GM19452 (cell line): ENCODE results near the gene RARA.

ENCODE experiments used
- ATAC-seq: cut with Tn5 transposase; IDR thresholded peaks from one replicate; pipeline ENCODE4 v1.9.1; 2021; ENCODE audit not compliant: unreplicated experiment

RARA gene

GRCh38 chr17:40315678-40316570 is 6.9 kb downstream of the RARA start:
- ATAC-seq = no peak

DNA sequence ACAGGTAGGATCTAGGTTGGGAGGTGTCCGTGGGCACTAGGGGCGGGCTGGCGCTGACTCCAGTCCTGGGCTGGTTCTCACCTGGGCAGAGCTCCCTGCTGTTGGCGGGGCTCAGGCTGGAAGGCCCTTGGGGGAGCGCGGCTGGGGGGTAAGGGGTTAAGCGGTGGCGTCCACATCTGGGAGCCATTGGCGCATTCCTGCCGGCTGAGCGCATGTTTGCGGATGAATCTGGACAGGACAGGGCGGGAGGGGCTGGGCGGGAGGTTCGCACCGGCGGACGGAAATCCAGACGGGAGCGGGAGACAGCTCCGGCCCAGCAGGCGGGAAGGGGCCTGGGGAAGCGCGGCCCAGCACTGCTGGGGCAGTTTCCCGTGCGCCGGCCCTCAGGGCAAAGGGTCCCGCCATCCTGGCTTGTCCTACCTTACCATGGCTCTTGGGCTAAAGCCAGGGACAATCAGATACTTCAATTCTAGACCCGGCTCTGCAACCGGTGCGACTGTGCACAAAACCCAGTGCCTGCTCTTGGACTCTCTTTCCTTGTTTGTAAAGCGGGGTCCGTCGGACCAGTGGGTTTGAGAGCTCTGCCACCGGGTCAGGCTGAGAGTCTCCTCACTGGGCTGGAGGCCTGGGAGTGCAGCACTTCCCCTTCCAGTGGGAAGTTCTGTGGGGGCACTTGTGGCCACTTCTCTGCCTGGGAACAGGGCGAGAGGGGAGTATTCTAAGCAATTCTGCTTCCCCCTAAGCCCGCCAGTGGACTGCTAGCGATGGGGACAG is 7.8 kb downstream of the RARA start:
- ATAC-seq = no peak

DNA sequence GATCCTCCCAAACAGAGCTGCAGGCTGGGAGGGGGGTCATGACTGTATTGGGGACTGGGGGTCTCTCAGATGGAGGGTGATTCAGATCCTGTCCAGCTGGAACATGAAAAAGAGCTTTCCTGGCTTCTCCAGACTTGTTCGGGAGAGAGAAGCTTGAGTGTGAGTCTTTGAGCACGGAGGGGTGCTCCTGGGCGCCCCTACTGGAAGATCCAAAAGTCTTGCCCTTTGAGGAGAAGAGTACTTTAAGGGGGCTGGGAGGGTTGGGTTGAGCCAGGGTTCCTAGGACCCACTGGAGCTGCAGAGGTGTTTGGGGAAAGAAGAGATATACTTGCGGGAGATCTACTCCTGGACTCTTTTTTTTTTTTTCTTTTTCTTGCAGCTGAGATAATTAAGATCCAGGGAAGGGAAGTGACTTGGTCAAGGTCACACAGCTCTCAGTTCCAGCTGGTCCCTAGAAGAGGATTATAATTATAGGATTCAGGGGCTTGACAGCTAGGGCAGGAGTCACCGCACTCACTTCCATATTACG is 8.4 kb downstream of the RARA start:
- no peak for ATAC-seq

GRCh38 chr17:40317880-40318829 is 9.2 kb downstream of the RARA start:
- ATAC-seq = peak; percentile 58

- no peak for ATAC-seq
These were observed 9.9 kb downstream of the RARA start for GRCh38 chr17:40318830-40319391.

DNA sequence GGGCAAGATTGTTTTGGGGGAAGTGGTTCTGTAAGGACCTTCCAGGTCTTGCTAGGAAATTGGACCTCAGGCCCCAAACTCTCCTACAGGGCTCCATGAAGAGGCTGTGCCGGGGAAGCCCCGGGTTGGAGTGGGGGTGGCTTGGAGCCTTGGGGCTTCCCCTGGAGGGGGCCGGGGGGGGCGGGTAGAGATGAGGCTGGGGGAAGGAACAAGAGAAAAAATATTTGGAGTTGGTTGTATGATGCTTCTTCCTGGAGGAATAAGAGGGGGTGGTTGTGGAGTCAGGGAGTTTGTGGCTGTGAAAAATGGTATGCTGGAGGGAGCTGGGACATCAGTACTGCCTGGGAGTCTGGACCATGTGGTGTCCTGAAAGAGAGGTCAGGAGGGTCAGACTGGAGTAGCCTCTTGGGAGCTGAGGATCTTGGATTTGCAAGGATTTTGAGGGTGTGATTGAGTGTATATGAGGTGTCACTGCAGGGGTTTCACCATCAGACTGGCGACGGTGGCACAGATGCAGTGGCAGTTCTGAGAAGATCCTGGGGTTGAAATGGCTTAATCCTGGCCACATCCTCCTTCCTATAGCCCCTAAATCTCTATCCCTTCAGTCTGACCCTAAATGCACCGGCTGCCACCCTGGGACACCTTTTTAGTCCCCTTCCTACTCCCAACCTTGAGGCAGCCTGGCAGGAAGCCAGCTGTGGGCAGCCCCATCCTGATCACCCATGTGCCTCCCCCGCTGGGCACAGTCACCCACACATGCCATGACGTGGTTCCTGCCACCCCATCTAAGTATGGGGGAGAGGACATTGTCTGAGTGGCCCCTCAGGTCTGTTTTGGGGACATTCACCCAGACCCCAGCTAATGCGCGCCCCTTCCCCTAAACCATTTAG is 10.9 kb downstream of the RARA start:
- no peak for ATAC-seq

DNA sequence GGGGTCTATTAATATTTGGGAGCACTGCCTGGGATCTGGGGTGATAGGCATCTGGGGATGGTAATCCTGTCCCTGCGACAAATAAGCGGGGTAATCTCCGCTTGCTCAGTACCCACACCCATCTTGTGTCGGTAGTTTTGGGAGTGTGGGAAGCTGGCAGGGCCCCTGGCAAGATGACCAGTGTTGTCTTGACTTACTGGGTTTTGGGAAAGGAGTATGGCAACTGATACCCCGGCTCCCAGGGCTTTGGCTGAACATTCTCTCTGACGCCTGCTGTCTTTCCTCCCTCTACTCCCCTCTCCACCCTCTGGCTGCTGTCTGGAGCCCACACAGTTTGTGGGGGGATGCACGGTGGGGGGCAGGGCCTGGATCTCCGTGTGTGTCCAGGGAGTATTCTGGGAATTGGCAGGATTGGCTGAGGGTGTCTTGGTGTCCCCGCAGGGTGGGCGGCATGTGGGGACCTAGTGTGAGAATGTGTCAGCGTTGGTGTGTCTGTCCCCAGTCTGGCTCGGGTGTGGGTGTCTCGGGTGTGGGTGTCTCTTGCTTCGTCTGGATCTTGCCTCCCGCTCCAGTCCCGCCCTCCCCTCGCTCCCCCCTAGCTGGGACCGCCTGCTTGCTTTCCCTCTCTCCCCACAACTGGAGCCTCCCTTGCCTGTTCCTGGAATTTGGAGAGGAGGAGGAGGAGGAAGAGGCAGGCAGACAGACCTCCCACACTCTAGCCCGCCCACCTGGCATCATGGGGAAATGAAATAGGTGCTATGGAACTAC is 12.0 kb downstream of the RARA start:
- no peak for ATAC-seq

- no peak for ATAC-seq
These were observed 12.5 kb downstream of the RARA start for GRCh38 chr17:40321524-40321929.

DNA sequence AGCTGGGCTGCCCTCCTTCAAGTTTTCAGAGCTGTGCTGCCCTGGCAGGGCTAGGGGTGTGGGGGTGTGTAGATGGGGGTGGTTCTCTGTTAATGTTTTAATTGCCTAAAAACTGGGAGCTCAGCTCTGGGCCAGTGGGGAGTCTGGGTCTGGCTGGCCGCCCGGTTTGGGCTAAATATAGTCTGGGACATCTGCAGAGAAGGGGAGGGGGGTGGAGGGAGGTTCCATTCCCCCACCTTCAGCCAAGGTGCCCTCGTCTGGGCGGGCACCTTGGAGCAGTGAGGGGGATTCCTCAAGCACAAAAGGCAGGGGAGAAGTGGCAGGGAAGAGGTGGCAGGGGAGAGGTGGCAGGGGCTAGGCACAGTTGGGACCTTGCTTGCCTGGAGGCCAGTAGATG is 13.0 kb downstream of the RARA start:
- no peak for ATAC-seq

DNA sequence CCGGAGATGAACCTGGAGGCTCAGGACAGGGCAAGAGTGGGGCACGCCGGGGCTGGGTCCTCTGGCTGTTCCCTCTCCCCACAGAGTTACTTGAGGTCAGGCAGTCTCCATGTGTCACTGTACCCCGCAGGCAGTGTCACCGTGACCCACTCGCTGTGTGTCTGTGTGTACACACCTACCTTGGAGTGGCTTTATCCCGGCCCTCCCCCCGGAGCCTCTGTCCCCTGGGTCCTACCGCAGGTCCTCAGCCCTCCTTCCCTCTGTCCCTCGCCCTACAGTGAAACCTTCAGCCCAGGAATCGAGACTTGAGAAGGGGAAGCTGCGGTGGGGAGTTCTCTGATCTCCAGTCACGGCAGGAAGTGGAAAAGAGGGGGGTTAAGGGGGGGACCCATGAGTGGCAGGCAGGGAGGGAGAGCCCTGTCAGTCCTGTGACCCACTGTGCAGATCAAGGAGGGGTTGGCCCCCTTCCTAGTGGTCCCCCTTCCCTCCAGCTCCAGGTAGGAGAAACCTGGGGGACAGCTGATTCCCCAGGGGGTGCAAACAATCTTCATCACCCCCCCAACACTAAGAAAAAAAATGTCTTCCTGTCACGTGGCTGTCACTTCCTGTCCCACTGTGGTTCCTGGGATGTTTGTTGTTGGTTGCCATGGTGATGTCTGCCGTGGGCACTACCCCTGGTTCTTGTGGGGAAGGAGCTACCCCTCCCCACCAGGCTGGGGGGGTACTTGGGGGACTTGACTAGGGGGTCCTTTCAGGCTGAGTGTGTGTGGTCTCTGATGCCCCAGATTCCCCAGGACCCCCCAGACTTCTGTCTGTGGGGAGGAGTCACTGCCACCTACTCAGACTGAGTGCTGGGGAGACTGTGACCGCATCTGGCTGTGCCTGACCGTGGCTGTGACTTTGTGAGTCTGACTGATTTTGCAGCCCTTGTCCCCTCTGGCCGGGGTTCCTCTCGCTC is 13.7 kb downstream of the RARA start:
- ATAC-seq = peak; percentile 32

DNA sequence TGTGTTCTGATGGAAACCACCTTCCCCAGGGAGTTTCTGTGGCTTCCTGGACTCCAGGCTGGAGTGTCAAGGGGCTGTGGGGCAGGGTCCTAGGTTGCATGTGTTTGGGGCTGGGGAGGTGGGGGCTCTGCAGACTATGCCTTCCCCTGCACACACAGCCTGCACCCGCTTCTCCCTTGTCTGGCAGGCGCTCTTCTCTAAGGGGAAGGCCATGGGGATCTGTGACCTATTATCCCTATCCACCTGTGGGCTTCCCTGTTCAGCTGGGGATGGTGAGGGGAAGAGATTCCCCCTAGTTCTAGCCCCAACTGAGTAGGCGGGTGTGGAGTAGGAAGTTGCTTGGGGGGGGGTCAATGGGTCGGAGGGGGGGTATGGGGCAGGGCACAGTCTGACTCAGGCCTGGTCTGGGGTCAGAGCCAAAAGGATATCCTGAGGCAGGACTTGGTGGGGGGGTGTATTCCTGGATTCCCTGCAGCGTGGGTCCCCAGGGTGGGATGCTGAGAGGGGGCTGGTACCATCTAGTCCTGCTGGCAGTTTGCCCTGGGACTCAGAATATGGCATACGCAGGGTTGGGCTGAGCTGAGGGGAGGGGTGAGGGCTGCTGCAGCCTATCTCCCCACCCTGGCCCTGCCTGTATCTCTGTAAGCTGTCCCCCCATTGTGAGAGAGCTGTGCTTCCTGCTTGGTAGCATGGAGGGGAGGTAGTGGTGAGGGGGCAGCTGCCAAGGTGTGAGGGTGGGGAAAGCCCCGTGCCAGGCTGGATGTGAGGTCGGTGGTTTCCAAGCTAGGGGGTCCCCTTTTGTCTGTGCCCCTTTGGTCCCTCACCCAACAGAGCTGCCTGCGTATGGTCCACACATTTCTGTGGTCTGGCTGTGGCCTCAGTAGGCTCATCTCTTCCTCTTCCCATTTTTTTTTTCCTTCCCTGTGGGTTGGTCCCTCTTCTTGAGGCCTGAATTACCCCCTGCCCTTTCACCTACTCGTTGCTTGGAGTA is 14.7 kb downstream of the RARA start:
- ATAC-seq = no peak

GRCh38 chr17:40325156-40326013 is 16.4 kb downstream of the RARA start:
- ATAC-seq = no peak

DNA sequence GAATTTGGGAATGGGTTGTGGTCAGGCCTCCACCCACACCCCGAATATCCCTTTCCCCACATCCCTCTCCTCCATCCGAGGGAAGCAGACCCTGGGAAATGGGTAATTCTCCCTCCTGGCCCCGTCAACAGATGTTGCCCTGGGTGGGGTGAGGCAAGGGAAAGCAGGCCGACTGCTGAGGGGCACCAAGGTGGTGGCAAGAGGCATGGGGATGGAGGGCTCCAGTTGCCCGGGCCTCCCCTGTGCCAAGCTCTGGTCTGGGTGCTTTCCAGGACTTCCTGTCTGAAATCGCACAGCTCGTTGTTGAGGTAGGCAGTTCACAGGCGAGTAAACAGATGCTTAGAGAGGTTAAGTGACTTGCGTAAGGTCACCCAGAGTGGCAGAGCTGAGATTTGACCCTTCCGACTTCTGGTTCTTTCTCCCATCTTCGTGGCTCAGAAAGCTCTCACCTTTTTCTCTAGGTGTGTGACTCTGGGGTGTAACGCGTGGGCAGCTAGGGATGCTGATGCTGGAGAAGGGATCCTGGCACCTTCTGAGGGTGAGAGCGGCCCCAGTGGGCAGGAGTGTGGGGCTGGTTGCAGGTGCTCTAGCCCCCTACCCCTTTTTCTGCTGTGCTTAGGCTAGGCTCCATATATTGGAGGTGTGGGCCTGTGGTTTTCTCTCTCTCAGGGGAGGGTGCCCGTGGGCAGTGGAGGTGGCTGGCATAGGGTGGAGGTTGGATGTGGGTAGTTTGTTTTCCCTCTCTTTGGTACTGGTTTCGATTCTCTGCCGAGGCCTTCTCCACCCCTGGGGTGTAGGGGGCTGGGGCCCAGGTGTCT is 17.2 kb downstream of the RARA start:
- no peak for ATAC-seq

DNA sequence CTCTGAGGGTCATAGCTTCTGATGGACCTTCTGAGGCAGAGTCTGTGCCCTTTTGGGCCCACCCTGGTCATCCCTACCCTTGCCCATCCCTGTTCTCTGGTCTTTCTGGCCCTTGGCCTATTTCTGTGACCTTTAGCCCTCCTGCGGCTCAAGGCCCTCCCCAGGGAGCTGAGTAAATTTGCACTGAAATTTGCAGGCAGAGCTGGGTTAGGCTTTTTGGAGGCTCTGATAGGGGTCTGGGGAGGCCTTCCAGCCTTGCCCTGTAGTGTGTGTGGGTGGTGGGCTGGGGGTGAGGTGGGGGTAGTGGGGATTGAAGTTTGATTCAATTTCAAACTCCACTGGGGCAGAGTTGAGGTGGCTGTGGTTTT is 17.8 kb downstream of the RARA start:
- ATAC-seq = no peak

GRCh38 chr17:40327244-40327729 is 18.3 kb downstream of the RARA start:
- ATAC-seq = no peak
